GM12878 (cell line): ENCODE results near the gene LRRIQ4. TPM values are rescaled to one million over a fixed set of nuclear protein-coding genes. Genes with fewer than 3 reads are reported as not detected.

Experiments
- ATAC-seq: fragments of 200-7000 bp; cut with Tn5 transposase; 3 replicates; pipeline ENCODE4 v1.9.1; 2020; ENCODE audit warnings: mild to moderate bottlenecking, moderate library complexity
- BruUV-seq: library from RNA; stranded (reverse); fragments of 400-500 nt; replicated peaks from 2 replicates; lab custom pipeline; 2021; lab: Mats Ljungman, UMichigan
- CTCF ChIA-PET: fragments of 300-600 bp; sonication (Branson Sonifier 250); formaldehyde crosslinking; extraction: SDS; loops from one replicate; lab custom pipeline; 2021; ENCODE audit warnings: inconsistent platforms; lab: Yijun Ruan, JAX
- POLR2A ChIA-PET: fragments of 350-600 bp; formaldehyde crosslinking; extraction: SDS; loops from one replicate; lab custom pipeline; 2021; ENCODE audit warnings: inconsistent platforms; lab: Charles Lee
- RAD21 ChIA-PET: fragments of 300-600 bp; sonication (Branson Sonifier 250); formaldehyde crosslinking; loops from one replicate; lab custom pipeline; 2023; ENCODE audit warnings: antibody characterized with exemption; ENCODE audit not compliant: unreplicated experiment; lab: Charles Lee
- SMC1A ChIA-PET: fragments of 300-600 bp; sonication (Branson Sonifier 250); formaldehyde crosslinking; loops from one replicate; lab custom pipeline; 2023; ENCODE audit not compliant: unreplicated experiment, uncharacterized antibody; lab: Charles Lee
- DNase-seq: peaks from one replicate; pipeline ENCODE4 v3.0.0-alpha.2; 2011; ENCODE audit warnings: low read depth, low spot score
- FAIRE-seq: peaks from 3 replicates; lab custom pipeline; 2011; peaks lifted over from hg19 to GRCh38; lab: Jason Lieb, UNC
- H2AFZ ChIP-seq: 2 replicates; pipeline ENCODE4 v1.6.0; 2011; ENCODE audit warnings: low read depth, low read length, control low read depth; ENCODE audit not compliant: control insufficient read depth
- H3K27ac ChIP-seq: 2 replicates; pipeline ENCODE4 v1.5.1; 2011; ENCODE audit warnings: control low read depth; ENCODE audit not compliant: control insufficient read depth, insufficient read depth
- H3K27me3 ChIP-seq, 2 experiments: replicated peaks in 1 of 2; 2 replicates each; pipeline versions ENCODE4 v1.6.0 to v1.6.1; 2011; ENCODE audit warnings: low read length in 1 of 2; ENCODE audit not compliant: control insufficient read depth in 2 of 2, insufficient read depth in 2 of 2
- H3K36me3 ChIP-seq, 2 experiments: 2 replicates each; pipeline ENCODE4 v1.5.1; 2011; ENCODE audit warnings: low read length in 1 of 2; ENCODE audit not compliant: control insufficient read depth in 2 of 2, insufficient read depth in 2 of 2
- H3K4me1 ChIP-seq: 2 replicates; pipeline ENCODE4 v1.6.1; 2011; ENCODE audit warnings: mild to moderate bottlenecking, low read length, moderate library complexity, mixed read lengths; ENCODE audit not compliant: control insufficient read depth, insufficient read depth
- H3K4me2 ChIP-seq: 2 replicates; pipeline ENCODE4 v1.6.0; 2011; ENCODE audit warnings: control low read depth; ENCODE audit not compliant: control insufficient read depth, insufficient read depth
- H3K4me3 ChIP-seq: fragments of 200-600 bp; sonication (generic); 2 replicates; pipeline ENCODE4 v1.5.1; 2016
- H3K79me2 ChIP-seq: 2 replicates; pipeline ENCODE4 v1.6.0; 2011; ENCODE audit warnings: low read length; ENCODE audit not compliant: control insufficient read depth, insufficient read depth
- H3K9ac ChIP-seq: 2 replicates; pipeline ENCODE4 v1.8.0; 2011; ENCODE audit warnings: low read length, control low read depth, mixed read lengths; ENCODE audit not compliant: control insufficient read depth, insufficient read depth
- H3K9me3 ChIP-seq: replicated peaks from 3 replicates; pipeline ENCODE4 v1.5.1; 2011; ENCODE audit warnings: mild to moderate bottlenecking, low read length; ENCODE audit not compliant: control insufficient read depth, insufficient read depth
- H4K20me1 ChIP-seq: 2 replicates; pipeline ENCODE4 v1.6.0; 2011; ENCODE audit not compliant: control insufficient read depth, insufficient read depth
- ASH2L ChIP-seq: fragments of 300-600, 200-600 bp; sonication (generic); IDR thresholded peaks from 2 replicates; pipeline ENCODE4 v1.6.1; 2017; ENCODE audit warnings: low read depth, mild to moderate bottlenecking, borderline replicate concordance
- BCL11A ChIP-seq: IDR thresholded peaks from 2 replicates; pipeline ENCODE4 v1.6.1; 2011; ENCODE audit warnings: low read depth, low read length
- FOXK2 ChIP-seq: fragments of 450-650 bp; IDR thresholded peaks from 2 replicates; pipeline ENCODE4 v1.6.1; 2017; ENCODE audit warnings: mild to moderate bottlenecking, moderate library complexity
- IRF5 ChIP-seq: fragments of 450-650 bp; IDR thresholded peaks from 2 replicates; pipeline ENCODE4 v1.6.1; 2017; ENCODE audit warnings: borderline replicate concordance
- MAX ChIP-seq: IDR thresholded peaks from 2 replicates; pipeline ENCODE4 v1.6.1; 2012; ENCODE audit warnings: low read depth, low read length, improper control_type of control experiment
- POLR2A ChIP-seq: IDR thresholded peaks from 2 replicates; pipeline ENCODE4 v1.6.1; 2011; ENCODE audit warnings: low read depth, mild to moderate bottlenecking, low read length
- SMAD5 ChIP-seq: IDR thresholded peaks from 2 replicates; pipeline ENCODE4 v1.6.1; 2016; ENCODE audit warnings: antibody characterized with exemption, low read depth
- SUPT20H ChIP-seq: IDR thresholded peaks from 2 replicates; pipeline ENCODE4 v1.6.1; 2011; ENCODE audit warnings: low read depth, mild to moderate bottlenecking, low read length, moderate library complexity, borderline replicate concordance; ENCODE audit not compliant: control insufficient read depth
- TCF3 ChIP-seq: IDR thresholded peaks from 2 replicates; pipeline ENCODE4 v1.6.1; 2012; ENCODE audit warnings: low read depth, mild to moderate bottlenecking, low read length, borderline replicate concordance; ENCODE audit not compliant: insufficient read depth
- ZNF24 ChIP-seq: fragments of 450-650 bp; IDR thresholded peaks from 2 replicates; pipeline ENCODE4 v1.6.1; 2017; ENCODE audit warnings: antibody characterized with exemption, mild to moderate bottlenecking
- WGBS: methylation state at CpG from one replicate; pipeline ENCODE4 v1.1.6; 2016; ENCODE audit warnings: low lambda C conversion rate; ENCODE audit not compliant: insufficient replicate concordance, insufficient coverage; ENCODE audit errors: missing lambda C conversion rate; 5-methylcytosine and 5-hydroxymethylcytosine counted together
- in situ Hi-C: fragments of 300-500 bp; cut with MboI; formaldehyde crosslinking; loops from 9 replicates; pipeline ENCODE4 v1.14.3; 2018; ENCODE audit warnings: mixed read lengths
- intact Hi-C: fragments of 100-400 bp; cut with micrococcal nuclease; formaldehyde crosslinking; loops from one replicate; pipeline ENCODE4 v1.14.2; 2022; ENCODE audit not compliant: unreplicated experiment
- polyA plus RNA-seq, 11 experiments: library from polyadenylated mRNA; depleted of rRNA in 4 of 11; unstranded in 6 of 11; stranded (reverse) in 5 of 11; fragments of >200 nt; fragmentation: Nextera tagmentation in 4 of 11; fragmentation: Illumina TruSeq in 1 of 11; extraction: Ambion mirVana in 4 of 11; extraction: Trizol in 1 of 11; gene quantifications; 1 replicate in 1 of 11; 2 replicates in 10 of 11; pipeline versions ENCODE4 v1.2.1 to v1.2.3, GENCODE V29; 2011 to 2016; ENCODE audit warnings: inconsistent platforms in 2 of 11, missing spikeins in 2 of 11, low read depth in 1 of 11
- total RNA-seq, 4 experiments: library from RNA; depleted of rRNA in 3 of 4; stranded (reverse); fragments of >200 nt in 3 of 4; fragmentation: Illumina TruSeq in 1 of 4; extraction: Trizol in 1 of 4; gene quantifications; 2 replicates each; pipeline versions ENCODE4 v1.2.1 to v1.2.3, GENCODE V29; 2013 to 2021

Gene LRRIQ4
- total and polyA plus RNA-seq, 10 of the 15 experiments (the other 5 are each of a cell fraction or from before 2014, with no cell fraction given) = 0.06 to 0.21 (median 0.14) TPM; not detected in 3

- ChIA-PET SMC1A (interaction anchor here (0.7 to 7.2 kb wide), 8 partner anchors 11 to 276 kb away, joined by 3 to 56 read pairs (median 3); partner anchors contain the start of gene SEC62), CTCF (interaction anchor here (0.7 to 5.1 kb wide), 13 partner anchors 15 to 220 kb away, joined by 3 to 65 read pairs (median 4); no protein-coding TSS in a partner anchor), RAD21 (interaction anchor here (1.2 to 3.2 kb wide), 2 partner anchors 66 to 102 kb away, joined by 4 to 17 read pairs; partner anchors contain the start of gene SEC62), POLR2A (interaction anchor here (0.7 kb wide), 1 partner anchor 13 kb away, joined by 4 read pairs; no protein-coding TSS in a partner anchor)
- BruUV-seq = no TSS peak
- intact Hi-C loops (no loop called here), in situ Hi-C loops (loop anchor here (10.0 kb wide), 1 partner anchor 191 kb away; no protein-coding TSS in a partner anchor)
- H3K9me3 ChIP-seq = no peaks in the 10 kb centered on the region
- H3K27me3 ChIP-seq = no peaks in the 10 kb centered on the region; a peak in 1 of 4 replicates
- no peak for DNase-seq
- no peak for TF ChIP-seq IRF5
- no peak for TF ChIP-seq MAX
- TF ChIP-seq POLR2A = no peak
- no peak for TF ChIP-seq SMAD5
- TF ChIP-seq TCF3 = no peak
- TF ChIP-seq ZNF24 = no peak
- TF ChIP-seq SUPT20H = no peak
- TF ChIP-seq BCL11A = no peak
- no peak for TF ChIP-seq FOXK2
- no peak for TF ChIP-seq ASH2L
- H3K27ac ChIP-seq = no peak overlapping the region
- H2AFZ ChIP-seq = no peak overlapping the region
- H3K4me3 ChIP-seq = no peak overlapping the region
- no peaks in the 10 kb centered on the region for H4K20me1 ChIP-seq
- FAIRE-seq = no peak
- H3K4me2 ChIP-seq = no peak overlapping the region
- no peak overlapping the region for H3K9ac ChIP-seq
- whole genome bisulfite sequencing = 100% methylated on average over 2 of the region's 2 CpGs
- no peaks in the 10 kb centered on the region for H3K79me2 ChIP-seq
- H3K4me1 ChIP-seq = peaks cover 16% of the 10 kb centered on the region
- ATAC-seq = no peak
- H3K36me3 ChIP-seq = no peaks in the 10 kb centered on the region
These were observed 51.6 kb downstream of the LRRIQ4 start for GRCh38 chr3:169864270-169864669.
